IMR-90 (cell line): ENCODE results near the gene RPS27. TPM values are rescaled to one million over a fixed set of nuclear protein-coding genes. Genes with fewer than 3 reads are reported as not detected.

Experiments used
- ATAC-seq: fragments of 200-7000 bp; cut with Tn5 transposase; 2 replicates; pipeline ENCODE4 v1.9.1; 2020; ENCODE audit warnings: low read depth, mild to moderate bottlenecking, moderate library complexity
- BruUV-seq: library from RNA; stranded (reverse); fragments of 400-500 nt; replicated peaks from 2 replicates; lab custom pipeline; 2021; lab: Mats Ljungman, UMichigan
- CTCF ChIA-PET: fragments of 300-600 bp; formaldehyde crosslinking; extraction: SDS; loops from one replicate; lab custom pipeline; 2021; ENCODE audit warnings: antibody characterized with exemption; lab: Yijun Ruan, JAX
- POLR2A ChIA-PET: fragments of 300-600 bp; sonication (Branson Sonifier 250); formaldehyde crosslinking; loops from one replicate; lab custom pipeline; 2022; ENCODE audit warnings: antibody characterized with exemption; ENCODE audit not compliant: unreplicated experiment; lab: Charles Lee
- DNase-seq: peaks from one replicate; pipeline ENCODE4 v3.0.0; 2013
- H2AFZ ChIP-seq: replicated peaks from 2 replicates; pipeline ENCODE3; 2013; ENCODE audit warnings: low read length, mild to moderate bottlenecking; ENCODE audit not compliant: poor library complexity
- H2AK5ac ChIP-seq: 2 replicates; pipeline ENCODE4 v1.6.1; 2013; ENCODE audit warnings: low read depth, low read length, inconsistent platforms
- H2AK9ac ChIP-seq: replicated peaks from 2 replicates; pipeline ENCODE3; 2013; ENCODE audit warnings: mild to moderate bottlenecking, low read depth, low read length, moderate library complexity; ENCODE audit not compliant: poor library complexity
- H2BK120ac ChIP-seq: 2 replicates; pipeline ENCODE4 v1.6.1; 2013; ENCODE audit warnings: low read depth, low read length, inconsistent platforms
- H2BK15ac ChIP-seq: 3 replicates; pipeline ENCODE4 v1.6.1; 2013; ENCODE audit warnings: low read depth, low read length, inconsistent platforms
- H2BK20ac ChIP-seq: 2 replicates; pipeline ENCODE4 v1.6.1; 2013; ENCODE audit warnings: low read depth, mild to moderate bottlenecking, inconsistent platforms, low read length, moderate library complexity
- H2BK5ac ChIP-seq: 2 replicates; pipeline ENCODE4 v1.6.1; 2013; ENCODE audit warnings: mild to moderate bottlenecking, low read depth, low read length, inconsistent platforms; ENCODE audit not compliant: poor library complexity, severe bottlenecking
- H3K14ac ChIP-seq: replicated peaks from 2 replicates; pipeline ENCODE4 v1.6.1; 2013; ENCODE audit warnings: low read depth, low read length, inconsistent platforms
- H3K18ac ChIP-seq: 2 replicates; pipeline ENCODE4 v1.6.1; 2013; ENCODE audit warnings: low read depth, low read length, control low read depth
- H3K23ac ChIP-seq: 2 replicates; pipeline ENCODE4 v1.6.1; 2013; ENCODE audit warnings: low read depth, low read length, inconsistent platforms
- H3K27ac ChIP-seq: 2 replicates; pipeline ENCODE4 v1.5.1; 2013; ENCODE audit warnings: mild to moderate bottlenecking, control low read depth, low read length; ENCODE audit not compliant: insufficient read depth
- H3K27me3 ChIP-seq: 2 replicates; pipeline ENCODE4 v1.6.1; 2013; ENCODE audit warnings: low read length; ENCODE audit not compliant: control insufficient read depth, insufficient read depth
- H3K36me3 ChIP-seq: 2 replicates; pipeline ENCODE4 v1.6.1; 2013; ENCODE audit warnings: low read length, mixed read lengths; ENCODE audit not compliant: control insufficient read depth, insufficient read depth
- H3K4ac ChIP-seq: 2 replicates; pipeline ENCODE4 v1.6.1; 2013; ENCODE audit warnings: low read depth, low read length, inconsistent platforms
- H3K4me1 ChIP-seq: 2 replicates; pipeline ENCODE4 v1.6.1; 2013; ENCODE audit warnings: low read length, mixed read lengths; ENCODE audit not compliant: control insufficient read depth, insufficient read depth
- H3K4me2 ChIP-seq: 2 replicates; pipeline ENCODE4 v1.6.1; 2013; ENCODE audit warnings: low read depth, mild to moderate bottlenecking, control low read depth, low read length, moderate library complexity
- H3K4me3 ChIP-seq: 2 replicates; pipeline ENCODE4 v1.5.1; 2013; ENCODE audit warnings: low read depth, mild to moderate bottlenecking, control low read depth, low read length, moderate library complexity; ENCODE audit not compliant: insufficient read depth
- H3K56ac ChIP-seq: 2 replicates; pipeline ENCODE4 v1.6.1; 2013; ENCODE audit warnings: low read length, inconsistent platforms; ENCODE audit not compliant: insufficient read depth; ENCODE audit errors: extremely low read depth
- H3K79me1 ChIP-seq, 2 experiments: 2 replicates each; pipeline ENCODE4 v1.6.1; 2013; ENCODE audit warnings: low read length in 2 of 2, inconsistent platforms in 1 of 2, low read depth in 1 of 2
- H3K9ac ChIP-seq: 2 replicates; pipeline ENCODE4 v1.6.1; 2013; ENCODE audit warnings: low read depth, low read length, control low read depth
- H3K9me1 ChIP-seq: 2 replicates; pipeline ENCODE4 v1.6.1; 2013; ENCODE audit warnings: low read length, inconsistent platforms; ENCODE audit not compliant: insufficient read depth
- H3K9me3 ChIP-seq: 2 replicates; pipeline ENCODE4 v1.6.1; 2013; ENCODE audit warnings: low read length; ENCODE audit not compliant: control insufficient read depth, insufficient read depth
- H4K20me1 ChIP-seq: 2 replicates; pipeline ENCODE4 v1.6.1; 2013; ENCODE audit warnings: low read length, inconsistent platforms; ENCODE audit not compliant: insufficient read depth
- H4K5ac ChIP-seq: 2 replicates; pipeline ENCODE4 v1.6.1; 2013; ENCODE audit warnings: mild to moderate bottlenecking, low read depth, low read length, control low read depth
- H4K8ac ChIP-seq, 2 experiments: 2 replicates each; pipeline ENCODE4 v1.6.1; 2013; ENCODE audit warnings: low read depth in 2 of 2, low read length in 2 of 2, control low read depth in 1 of 2, inconsistent platforms in 1 of 2
- H4K91ac ChIP-seq: 2 replicates; pipeline ENCODE4 v1.6.1; 2013; ENCODE audit warnings: low read depth, low read length, inconsistent platforms; ENCODE audit not compliant: insufficient read depth
- BHLHE40 ChIP-seq: fragments of 150-350 bp; IDR thresholded peaks from 2 replicates; pipeline ENCODE4 v1.6.1; 2016; ENCODE audit warnings: mild to moderate bottlenecking, low read depth, low read length
- CEBPB ChIP-seq: IDR thresholded peaks from 2 replicates; pipeline ENCODE4 v1.6.1; 2012; ENCODE audit warnings: low read depth, low read length, improper control_type of control experiment
- CHD1 ChIP-seq: IDR thresholded peaks from 2 replicates; pipeline ENCODE4 v1.6.1; 2012; ENCODE audit warnings: low read depth, low read length, improper control_type of control experiment
- CTCF ChIP-seq: conservative IDR thresholded peaks from 2 replicates; pipeline ENCODE4 v1.5.1; 2012; ENCODE audit warnings: mild to moderate bottlenecking, low read depth, low read length, improper control_type of control experiment
- MAFK ChIP-seq: IDR thresholded peaks from 2 replicates; pipeline ENCODE4 v1.6.1; 2012; ENCODE audit warnings: low read depth, low read length, improper control_type of control experiment
- MXI1 ChIP-seq: IDR thresholded peaks from 2 replicates; pipeline ENCODE4 v1.6.1; 2012; ENCODE audit warnings: low read depth, mild to moderate bottlenecking, low read length, moderate library complexity, borderline replicate concordance
- NFE2L2 ChIP-seq: fragments of 150-350 bp; IDR thresholded peaks from 2 replicates; pipeline ENCODE4 v1.6.1; 2016; ENCODE audit warnings: low read depth, mild to moderate bottlenecking, low read length
- RAD21 ChIP-seq: IDR thresholded peaks from 2 replicates; pipeline ENCODE4 v1.6.1; 2012; ENCODE audit warnings: low read length, improper control_type of control experiment
- RCOR1 ChIP-seq: IDR thresholded peaks from 2 replicates; pipeline ENCODE4 v1.6.1; 2012; ENCODE audit warnings: mild to moderate bottlenecking, low read length, improper control_type of control experiment; ENCODE audit not compliant: insufficient replicate concordance
- RFX5 ChIP-seq: IDR thresholded peaks from 2 replicates; pipeline ENCODE4 v1.8.0; 2012; ENCODE audit warnings: low read depth, mild to moderate bottlenecking, low read length, moderate library complexity
- SMC3 ChIP-seq: fragments of 150-350 bp; IDR thresholded peaks from 2 replicates; pipeline ENCODE4 v1.6.1; 2016; ENCODE audit warnings: low read depth, mild to moderate bottlenecking, antibody characterized with exemption, low read length, moderate library complexity
- USF2 ChIP-seq: fragments of 150-350 bp; IDR thresholded peaks from 2 replicates; pipeline ENCODE4 v1.6.1; 2017; ENCODE audit warnings: mild to moderate bottlenecking, antibody characterized with exemption, low read length, low read depth
- WGBS, 2 experiments: methylation state at CpG; one replicate each; pipeline versions ENCODE4 v1.1.5 to v1.1.7; 2013; ENCODE audit warnings: missing lambda C conversion rate in 2 of 2; ENCODE audit not compliant: insufficient read length in 1 of 2; ENCODE audit errors: extremely low coverage in 2 of 2; 5-methylcytosine and 5-hydroxymethylcytosine counted together
- dilution Hi-C: fragments of 300-500 bp; cut with HindIII; formaldehyde crosslinking; loops from one replicate; pipeline ENCODE4 v1.14.3; 2018; ENCODE audit warnings: low sequenced_read_pairs; ENCODE audit not compliant: unreplicated experiment
- in situ Hi-C: fragments of 300-500 bp; cut with MboI; formaldehyde crosslinking; loops from 3 replicates; pipeline ENCODE4 v1.14.3; 2019; ENCODE audit warnings: low sequenced_read_pairs, inconsistent platforms, mixed read lengths
- intact Hi-C: fragments of 100-400 bp; cut with micrococcal nuclease; formaldehyde crosslinking; loops from 2 replicates; pipeline ENCODE4 v1.10.0; 2022
- polyA plus RNA-seq, 3 experiments: library from polyadenylated mRNA; depleted of rRNA; stranded (reverse); fragments of >200 nt; gene quantifications; 2 replicates each; pipeline ENCODE4 v1.2.3, GENCODE V29; 2012; ENCODE audit warnings: low replicate concordance in 1 of 3
- total RNA-seq: library from RNA; depleted of rRNA; stranded (reverse); fragments of >200 nt; gene quantifications from 2 replicates; pipeline ENCODE4 v1.2.3, GENCODE V29; 2012
- TF ChIP-seq, protein P1 (sequence below): fragments of 150-350 bp; IDR thresholded peaks from 2 replicates; pipeline ENCODE4 v1.6.1; 2016; ENCODE audit warnings: low read depth, mild to moderate bottlenecking, low read length, moderate library complexity, borderline replicate concordance

Gene RPS27
- total and polyA plus RNA-seq, 2 of the 4 experiments (the other 2 are of a cell fraction): 320 to 6,236 TPM

- peaks cover 9% of the 10 kb centered on the region for H3K4me1 ChIP-seq
- peak within 1 kb of the TSS; percentile 70 for H4K91ac ChIP-seq
- H3K4me3 ChIP-seq: peak within 1 kb of the TSS; percentile 98
- peaks cover 18% of the 10 kb centered on the region; the same call in 1 of the 2 replicates for H3K9me1 ChIP-seq
- H2BK20ac ChIP-seq: peak within 1 kb of the TSS; percentile 25; the same call in 1 of the 2 replicates
- H2AK5ac ChIP-seq: peak within 1 kb of the TSS; percentile 96
- POLR2A ChIA-PET: interaction anchor here (0.6 to 1.2 kb wide), 2 partner anchors 11 to 39 kb away, joined by 3 read pairs; partner anchors contain the start of gene CRTC2
- intact Hi-C loops: loop anchor here (1.0 kb wide), 2 partner anchors 125 to 149 kb away; no protein-coding TSS in a partner anchor
- DNase-seq (peak; percentile 65), ATAC-seq (peak; percentile 95)
- no peaks in the 10 kb centered on the region for H3K27me3 ChIP-seq
- 0% methylated on average over 10 of the region's 28 CpGs; no CpG with 5 or more reads in 1 of the 2 experiments for WGBS, 2 experiments
- peaks cover 18 to 57% of the 10 kb centered on the region in 2 experiments for H3K79me1 ChIP-seq
- H3K9ac ChIP-seq: peak within 1 kb of the TSS; percentile 98
- H3K14ac ChIP-seq: peak within 1 kb of the TSS; percentile 96
- peak within 1 kb of the TSS; percentile 52; the same call in 1 of the 2 replicates for H2BK120ac ChIP-seq
- peak within 1 kb of the TSS; percentile 65; the same call in 1 of the 3 replicates for H2BK15ac ChIP-seq
- H4K8ac ChIP-seq: peak within 1 kb of the TSS; percentile 90 to 91
- peak within 1 kb of the TSS; percentile 99 for H2AK9ac ChIP-seq
- peaks cover 39% of the 10 kb centered on the region; the same call in 1 of the 2 replicates for H3K36me3 ChIP-seq
- H3K4me2 ChIP-seq: peak within 1 kb of the TSS; percentile 100
- no TSS peak for BruUV-seq
- peak within 1 kb of the TSS; percentile 86 for H4K5ac ChIP-seq
- peak within 1 kb of the TSS; percentile 97 for H2AFZ ChIP-seq
- peak within 1 kb of the TSS; percentile 85 for H3K18ac ChIP-seq
- in situ Hi-C loops: loop anchor here (5.0 kb wide), 1 partner anchor 149 kb away; no protein-coding TSS in a partner anchor
- H4K20me1 ChIP-seq: peaks cover 11% of the 10 kb centered on the region
- peak within 1 kb of the TSS; percentile 81; the same call in 1 of the 2 replicates for H3K56ac ChIP-seq
- H3K9me3 ChIP-seq: no peaks in the 10 kb centered on the region
- H3K27ac ChIP-seq: peak within 1 kb of the TSS; percentile 97
- CTCF ChIA-PET: interaction anchor here (0.5 to 1.3 kb wide), 5 partner anchors 11 to 63 kb away, joined by 3 to 10 read pairs (median 4); partner anchors contain the start of genes RAB13 and SLC39A1
- dilution Hi-C loops: no loop called here
- peak within 1 kb of the TSS; percentile 58 for H3K23ac ChIP-seq
- H2BK5ac ChIP-seq: peak within 1 kb of the TSS; percentile 93
- peak within 1 kb of the TSS; percentile 87 for H3K4ac ChIP-seq
- TF ChIP-seq RCOR1 (no peak), USF2 (no peak), CTCF (peak; percentile 92), BHLHE40 (peak; percentile 27; the same call in 1 of the 2 replicates), CHD1 (no peak), MXI1 (no peak), RAD21 (peak; percentile 71), SMC3 (peak; percentile 73), RFX5 (no peak), NFE2L2 (no peak), MAFK (no peak), CEBPB (no peak)
- TF ChIP-seq, protein P1, sequence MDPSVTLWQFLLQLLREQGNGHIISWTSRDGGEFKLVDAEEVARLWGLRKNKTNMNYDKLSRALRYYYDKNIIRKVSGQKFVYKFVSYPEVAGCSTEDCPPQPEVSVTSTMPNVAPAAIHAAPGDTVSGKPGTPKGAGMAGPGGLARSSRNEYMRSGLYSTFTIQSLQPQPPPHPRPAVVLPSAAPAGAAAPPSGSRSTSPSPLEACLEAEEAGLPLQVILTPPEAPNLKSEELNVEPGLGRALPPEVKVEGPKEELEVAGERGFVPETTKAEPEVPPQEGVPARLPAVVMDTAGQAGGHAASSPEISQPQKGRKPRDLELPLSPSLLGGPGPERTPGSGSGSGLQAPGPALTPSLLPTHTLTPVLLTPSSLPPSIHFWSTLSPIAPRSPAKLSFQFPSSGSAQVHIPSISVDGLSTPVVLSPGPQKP: no peak
Observed at GRCh38 chr1:153946622-153947241, 43.8 kb upstream of the RPS27 start, which contains the start of gene DENND4B. TSS of gene DENND4B (minus strand) at chr1:153946718. CDS start at chr1:153944374, 2,344 bp downstream.
